AML-193 (cell line): ENCODE results near the gene RELN.

Source experiments
- DNase-seq, 2 experiments: peaks; one replicate each; lab custom pipeline; 2025; lab: John Stamatoyannopoulos, UW

Gene RELN

DNA sequence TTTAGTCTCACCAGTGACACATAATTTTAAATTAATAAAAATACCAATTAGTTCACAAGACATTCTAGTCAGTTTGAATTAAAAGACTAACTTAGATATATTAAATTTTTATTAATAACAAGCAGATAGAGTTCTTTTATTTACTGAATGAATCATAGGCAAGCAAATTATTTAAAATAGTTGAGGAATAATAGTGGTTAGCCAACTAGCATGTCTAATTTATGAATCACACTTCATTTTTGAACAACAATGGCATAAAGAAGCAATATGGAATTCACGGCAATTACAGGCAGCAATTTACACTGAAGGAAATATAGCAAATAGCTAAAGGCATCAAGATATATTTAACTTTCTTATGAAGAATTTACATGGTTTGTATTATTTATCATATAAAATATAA, 356.5 kb downstream of the RELN start:
- no peak for DNase-seq

DNA sequence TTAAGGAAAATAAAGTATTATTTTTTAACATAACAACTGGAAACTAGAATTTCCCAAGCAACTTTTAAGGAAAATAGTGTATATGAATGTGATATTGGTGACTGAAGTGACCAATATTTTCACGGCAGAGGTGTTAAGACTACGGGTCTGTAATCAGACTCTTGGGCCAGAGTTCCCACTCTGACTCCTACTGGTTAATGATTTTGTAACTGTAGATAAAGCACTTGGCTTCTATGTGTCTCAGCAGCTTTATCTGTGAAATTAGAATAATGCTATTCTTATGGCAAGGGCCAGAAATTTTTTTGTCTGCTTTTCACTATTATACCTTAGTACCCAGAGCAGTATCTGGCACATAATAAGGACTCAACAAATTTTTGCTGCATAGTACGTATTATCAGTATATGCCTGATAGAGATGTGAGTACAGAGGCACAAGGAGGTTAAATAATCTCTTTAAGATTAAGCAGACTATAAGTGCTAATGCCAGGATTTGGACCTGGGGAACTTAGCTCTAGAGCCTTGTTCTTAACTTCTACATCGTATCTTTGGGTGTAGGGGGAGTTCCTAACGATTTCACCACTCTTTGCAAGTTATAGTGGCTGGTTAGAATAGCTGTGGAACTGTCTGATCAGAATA, 357.3 kb downstream of the RELN start:
- DNase-seq = no peak

DNA sequence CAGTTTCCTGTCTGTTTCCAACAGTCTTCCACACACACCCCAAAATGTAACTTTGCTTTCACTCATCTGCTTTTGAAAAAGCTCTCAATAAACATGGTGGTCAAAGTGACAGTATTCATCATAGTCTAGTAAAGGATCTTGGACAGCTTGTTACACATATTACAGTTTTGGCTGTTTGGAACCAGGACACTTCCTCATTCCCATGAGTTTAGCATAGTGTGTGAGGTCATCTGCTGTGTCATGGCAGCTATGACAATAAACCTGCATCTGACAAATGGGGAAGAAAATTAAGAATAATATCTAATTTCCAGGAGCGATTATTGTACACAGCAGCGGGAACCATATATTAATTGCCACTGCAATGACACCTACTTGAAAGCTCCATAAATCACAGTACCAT, 359.1 kb downstream of the RELN start:
- no peak for DNase-seq

DNA sequence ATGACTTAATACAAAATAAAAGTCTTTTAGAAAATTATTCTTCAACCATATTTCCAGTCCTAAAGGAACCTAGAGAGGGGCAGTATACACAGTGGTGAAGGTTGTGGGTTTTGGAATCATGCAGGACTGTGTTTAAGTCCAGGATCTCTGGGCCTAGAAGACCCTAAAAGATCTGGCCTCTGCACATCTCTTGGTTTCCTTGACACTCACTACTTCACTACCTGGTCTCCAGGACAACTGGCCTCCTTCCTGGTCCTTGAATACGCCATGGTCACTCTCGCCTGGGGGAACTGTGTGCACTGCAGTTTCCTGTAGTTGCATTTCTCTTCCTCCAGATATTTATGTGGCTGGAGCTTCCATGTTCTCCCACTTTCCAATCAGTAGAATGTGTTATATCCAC, 360.7 kb downstream of the RELN start:
- DNase-seq = no peak

DNA sequence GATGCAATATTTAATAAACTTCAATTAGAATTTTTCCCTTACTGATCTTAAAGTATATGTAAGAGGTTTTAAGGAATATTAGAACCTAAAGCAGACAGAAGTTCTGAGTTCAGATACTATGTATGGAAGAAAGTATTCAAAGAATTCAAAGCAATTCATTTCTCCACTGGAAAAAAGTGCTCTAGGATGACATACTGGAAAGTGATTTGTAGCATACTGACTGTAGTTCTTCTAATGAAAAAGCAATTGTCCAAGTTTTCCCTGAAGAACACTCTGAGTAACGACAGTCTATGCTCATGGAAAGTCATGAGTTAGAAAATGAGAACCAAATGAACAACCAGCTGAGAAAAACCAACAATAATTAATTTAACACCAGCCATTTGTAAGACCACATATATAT, 362.7 kb downstream of the RELN start:
- DNase-seq = no peak

DNA sequence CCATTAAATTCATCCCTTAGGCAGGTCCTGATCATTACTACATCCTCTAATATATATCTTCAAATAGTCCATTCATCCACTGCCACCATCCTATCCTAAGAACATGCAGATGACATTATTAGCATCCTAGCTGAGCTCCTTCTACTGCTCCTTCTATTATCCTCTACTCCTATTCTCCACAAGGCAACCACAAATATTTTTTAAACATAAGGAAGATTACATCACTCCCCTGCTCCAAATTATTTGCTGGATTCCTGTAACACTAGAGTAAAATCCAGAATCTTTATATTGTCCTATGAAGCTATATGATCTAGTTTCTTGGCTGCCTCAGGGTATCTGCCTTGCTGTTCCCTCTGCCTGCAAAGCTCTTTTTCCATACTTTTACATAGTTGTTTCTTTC, 367.2 kb downstream of the RELN start:
- no peak for DNase-seq

DNA sequence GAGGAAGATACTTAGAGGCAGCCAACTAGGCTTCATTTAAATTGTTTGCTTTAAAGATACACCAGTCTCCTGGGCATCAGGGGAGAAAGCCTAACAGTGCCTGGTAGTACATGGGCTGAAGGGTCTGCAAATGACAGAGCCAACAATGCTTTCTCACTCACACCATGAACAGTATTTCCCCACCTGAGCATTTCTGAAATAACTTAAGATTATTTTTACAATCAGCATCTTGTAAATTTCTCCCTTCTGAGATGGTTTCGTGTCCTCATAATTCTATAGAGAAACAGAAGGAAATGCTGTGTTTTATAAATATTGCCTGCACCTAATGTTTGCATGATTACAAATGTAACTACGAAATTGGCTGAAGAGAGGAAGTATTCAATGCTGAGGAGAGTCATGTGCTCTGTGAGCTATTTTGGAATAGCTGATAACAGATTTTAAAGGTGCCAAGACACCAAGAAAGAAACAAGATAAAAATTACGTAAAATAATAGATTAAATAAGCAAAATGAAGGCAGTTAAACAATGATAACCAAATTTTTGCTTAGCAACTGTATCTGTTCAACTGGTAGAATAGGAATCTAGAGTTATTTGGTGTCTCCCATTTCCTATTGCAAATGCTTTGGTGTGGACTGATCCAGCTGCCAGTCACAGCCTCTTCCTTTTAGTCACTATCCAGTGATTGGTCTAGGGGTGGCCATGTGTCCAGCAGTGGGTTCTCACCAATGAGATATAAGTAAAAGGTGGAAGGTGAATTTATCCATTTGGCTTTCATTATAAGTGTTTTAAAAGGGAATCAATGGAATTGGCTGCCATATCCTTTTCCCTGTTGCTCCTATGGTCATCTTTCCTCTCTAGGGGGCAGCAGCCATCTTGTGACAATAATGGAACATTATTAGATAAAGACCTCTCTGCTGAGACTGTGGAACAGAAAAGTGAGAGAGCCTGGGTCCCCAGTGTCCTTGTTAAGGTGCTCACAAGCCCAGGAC, 375.5 kb downstream of the RELN start:
- no peak for DNase-seq

DNA sequence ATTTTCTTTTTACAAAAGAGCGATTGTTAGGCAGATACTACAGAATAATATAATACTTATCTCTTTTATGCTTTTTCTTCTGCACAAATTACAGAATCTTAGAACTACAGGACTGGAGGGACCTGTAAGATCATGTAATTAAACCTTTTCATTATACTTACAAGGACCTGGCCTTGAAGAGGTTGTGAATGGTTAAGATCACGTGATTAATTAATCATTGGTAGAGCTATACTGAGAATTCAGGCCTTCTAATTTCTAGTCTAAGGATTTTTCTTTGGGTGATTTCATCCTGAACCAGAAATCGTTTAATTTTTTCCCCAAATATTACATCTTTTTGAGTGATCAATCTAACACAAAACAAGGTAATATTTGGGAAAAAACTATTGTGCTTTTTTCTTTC, 379.7 kb downstream of the RELN start:
- DNase-seq = no peak

DNA sequence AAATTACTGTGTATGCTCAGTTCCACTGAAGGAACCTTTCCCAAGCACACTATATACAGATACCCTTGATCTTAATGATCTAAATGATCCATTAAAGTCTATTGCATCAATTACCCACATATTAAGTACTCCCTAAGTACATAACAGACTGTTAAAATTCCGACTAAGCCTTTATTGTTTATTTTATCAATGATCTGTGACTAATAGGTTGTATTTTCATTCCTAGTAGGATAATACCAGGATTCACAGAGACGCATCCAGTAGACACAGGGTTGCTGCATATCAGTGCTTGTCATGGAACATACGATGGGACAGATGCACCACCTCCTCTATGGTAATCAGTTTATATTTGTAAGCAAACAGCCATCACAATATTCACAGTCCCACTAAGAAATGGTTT, 383.8 kb downstream of the RELN start:
- DNase-seq = no peak

DNA sequence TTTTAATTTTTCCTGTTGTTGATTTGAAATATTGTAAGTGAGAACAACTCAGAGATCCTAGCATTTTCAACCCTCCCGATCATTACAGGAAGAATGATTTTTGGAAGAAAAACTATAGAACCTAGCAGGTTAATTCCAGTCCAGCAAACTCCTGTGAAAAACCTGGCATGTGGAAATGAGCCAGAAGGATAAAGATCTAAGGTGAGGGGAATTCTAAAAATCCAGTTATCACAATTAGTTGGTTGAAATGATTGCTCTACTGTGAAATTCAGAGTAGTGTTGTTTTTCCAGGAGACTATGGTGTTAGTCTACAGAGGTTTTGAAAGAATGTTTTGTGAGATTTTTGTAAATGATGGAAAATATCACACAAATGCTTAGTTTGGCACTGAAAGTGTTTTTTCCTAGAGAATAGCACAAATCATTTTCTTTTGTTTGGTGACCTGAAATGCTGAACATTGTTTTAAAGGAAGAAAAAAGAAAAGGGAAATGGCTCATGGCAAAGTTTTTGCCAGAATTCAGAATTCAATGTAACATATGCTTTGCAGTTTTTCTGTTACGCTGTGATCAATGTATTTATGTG, 391.0 kb downstream of the RELN start:
- no peak for DNase-seq

DNA sequence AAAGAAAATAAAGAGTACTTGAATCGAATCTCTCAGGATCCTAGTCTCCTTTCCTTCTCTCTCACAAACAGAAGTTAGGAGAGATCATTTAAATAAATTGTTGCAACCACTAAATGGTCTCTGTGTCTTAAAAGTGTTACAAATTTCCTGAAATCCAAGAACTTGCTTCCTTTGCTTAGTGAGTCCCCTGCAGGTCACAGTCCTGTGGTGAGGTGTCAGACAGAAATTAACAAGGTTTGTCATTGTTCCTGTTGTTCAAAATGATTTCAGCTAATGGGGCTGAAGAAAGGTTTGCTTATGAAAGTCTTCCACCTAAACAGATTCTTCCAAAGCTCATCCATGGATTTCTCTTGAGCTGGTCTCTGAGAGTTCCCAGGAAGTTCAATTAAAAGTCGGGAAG, 391.9 kb downstream of the RELN start:
- DNase-seq = no peak

DNA sequence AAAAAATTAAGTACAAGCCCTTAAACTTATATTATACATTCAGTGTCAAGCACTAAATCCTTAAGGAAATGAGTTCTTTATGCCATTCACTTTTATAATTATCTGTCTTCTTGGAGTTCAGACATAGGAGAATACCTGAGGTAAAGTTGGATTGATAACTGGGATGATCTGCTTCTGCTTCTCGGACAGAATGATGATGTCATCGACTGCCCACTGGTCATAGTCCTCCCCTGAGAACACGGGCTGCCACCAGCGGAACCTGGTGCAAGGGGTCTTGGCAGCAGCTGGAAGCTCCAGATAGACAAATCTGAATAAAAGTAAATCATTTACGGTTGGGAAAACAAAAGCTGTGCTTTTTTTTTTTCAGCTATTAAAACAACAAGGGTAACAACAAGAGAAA, 395.3 kb downstream of the RELN start:
- DNase-seq = no peak

DNA sequence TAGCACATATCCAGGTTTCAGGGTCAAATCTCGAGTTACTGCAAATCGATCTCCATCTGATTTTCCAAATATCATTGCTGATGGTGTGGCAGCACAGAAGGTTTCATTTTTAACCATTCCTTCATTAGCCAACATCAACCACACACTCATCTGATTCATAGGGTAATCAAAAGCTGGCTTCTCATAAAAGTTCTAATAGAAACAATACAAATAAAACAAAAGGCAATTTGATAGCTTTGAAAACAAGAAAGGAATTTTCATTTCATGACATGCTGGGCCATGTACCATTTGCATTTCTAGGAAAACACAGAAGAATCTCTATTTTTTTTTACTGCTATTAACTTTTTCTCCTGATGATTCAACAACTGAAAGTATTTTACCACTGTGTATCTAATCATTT, 395.8 kb downstream of the RELN start:
- DNase-seq = no peak

DNA sequence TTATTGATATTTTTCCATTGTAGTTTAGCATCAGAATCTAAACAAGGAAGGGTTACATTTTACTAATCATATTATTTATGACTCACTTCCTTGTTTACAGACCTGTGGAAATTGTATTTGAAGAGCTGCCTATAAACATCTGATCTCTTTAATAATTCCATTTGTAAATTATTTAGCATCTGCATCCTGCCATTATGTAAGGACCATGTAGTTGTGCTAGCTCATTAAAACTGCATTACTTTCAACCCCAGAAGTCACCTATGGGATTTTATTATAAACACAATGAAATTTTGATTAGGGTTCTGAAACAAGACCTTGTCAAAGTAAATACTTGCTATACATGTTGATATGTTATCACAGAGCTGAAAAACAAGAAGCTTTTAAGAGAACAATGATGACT, 396.6 kb downstream of the RELN start:
- no peak for DNase-seq

DNA sequence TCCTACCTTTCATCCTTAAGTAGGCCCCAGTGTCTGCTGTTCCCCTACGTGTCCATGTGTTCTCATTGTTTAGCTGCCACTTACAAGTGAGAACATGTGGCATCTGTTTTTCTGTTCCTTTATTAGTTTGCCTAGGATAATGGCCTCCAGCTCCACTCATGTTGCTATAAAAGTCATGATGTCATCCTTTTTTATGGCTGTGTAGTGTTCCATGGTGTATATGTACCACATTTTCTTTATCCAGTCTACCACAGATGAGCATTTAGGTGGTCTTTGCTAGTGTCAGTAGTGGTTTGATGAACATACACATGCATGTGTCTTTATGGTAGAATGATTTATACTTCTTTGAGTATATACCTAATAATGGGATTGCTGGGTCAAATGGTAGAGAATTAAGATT, 397.3 kb downstream of the RELN start:
- DNase-seq = no peak

DNA sequence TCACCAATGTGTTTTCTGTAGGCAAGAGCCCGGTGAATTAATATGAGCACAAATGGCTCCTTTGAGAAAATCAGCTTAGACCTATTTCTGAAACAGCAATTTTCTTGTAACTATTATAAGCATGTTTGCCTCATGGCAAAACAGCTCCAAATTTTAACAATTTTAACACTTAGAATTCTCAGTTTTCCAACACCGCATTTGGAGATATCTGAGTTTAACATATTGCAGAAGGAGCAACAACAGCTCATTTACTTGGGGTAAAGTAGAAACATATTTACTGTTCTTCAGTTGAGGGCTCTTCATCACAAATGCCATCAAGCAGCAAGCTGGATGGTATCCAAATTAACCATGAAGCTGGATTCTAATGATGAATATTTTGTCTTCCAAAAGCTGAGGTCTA, 409.4 kb downstream of the RELN start:
- no peak for DNase-seq

DNA sequence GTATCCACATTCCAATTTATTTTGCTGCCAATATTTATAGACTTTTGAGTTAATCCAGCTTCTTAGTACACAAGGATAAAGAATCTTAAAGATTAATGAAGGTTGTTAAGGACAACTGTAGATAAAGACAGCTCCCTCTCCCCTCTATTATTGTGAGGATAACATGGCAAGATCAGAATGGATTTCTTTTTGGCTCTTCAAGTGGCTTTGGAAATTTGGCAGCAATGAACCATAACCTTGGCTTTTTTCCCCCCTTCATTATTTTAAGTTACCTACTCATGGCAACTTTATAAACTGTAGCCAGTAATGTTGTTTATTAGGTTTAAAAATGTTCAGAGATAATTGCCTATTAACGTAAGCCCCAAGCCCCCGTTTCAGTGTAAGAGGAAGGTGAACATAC, 412.4 kb downstream of the RELN start:
- no peak for DNase-seq

DNA sequence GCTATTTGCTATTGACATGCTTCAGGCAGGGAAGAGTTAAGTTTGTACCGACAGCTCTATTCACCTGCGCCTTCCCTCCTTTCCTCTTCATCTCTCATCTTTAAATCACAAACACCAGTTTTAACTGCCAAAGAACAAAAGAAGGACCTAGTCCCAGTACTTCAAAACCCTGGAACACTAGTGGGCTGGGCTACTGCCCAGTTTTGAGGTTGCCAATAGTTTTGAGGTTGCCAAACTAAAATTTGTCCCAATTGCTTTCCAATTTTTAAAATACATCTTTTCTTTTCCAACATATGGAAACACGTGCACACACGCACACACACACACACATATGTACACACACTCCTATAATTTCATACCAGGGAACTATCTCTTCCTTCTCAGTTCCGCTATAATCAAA, 412.8 kb downstream of the RELN start:
- no peak for DNase-seq

DNA sequence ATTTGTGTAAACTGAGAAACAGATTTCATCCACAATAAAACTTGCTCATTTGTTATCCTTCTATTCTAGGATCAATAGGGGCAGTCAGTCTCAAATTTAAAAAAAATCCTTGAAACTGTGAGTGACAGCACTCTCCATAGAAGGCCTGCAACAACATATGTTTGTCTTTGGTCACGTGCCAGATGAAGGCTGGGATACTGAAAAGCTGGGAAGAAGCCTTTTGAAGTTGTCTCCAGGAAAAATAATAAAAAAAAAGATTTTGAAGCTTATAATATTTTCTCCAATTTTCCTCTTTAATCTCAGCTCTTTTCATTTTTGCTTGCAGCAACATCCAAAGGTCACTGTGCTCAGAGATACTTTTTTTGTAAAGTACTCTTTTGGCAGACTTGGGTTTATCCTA, 414.9 kb downstream of the RELN start:
- no peak for DNase-seq

DNA sequence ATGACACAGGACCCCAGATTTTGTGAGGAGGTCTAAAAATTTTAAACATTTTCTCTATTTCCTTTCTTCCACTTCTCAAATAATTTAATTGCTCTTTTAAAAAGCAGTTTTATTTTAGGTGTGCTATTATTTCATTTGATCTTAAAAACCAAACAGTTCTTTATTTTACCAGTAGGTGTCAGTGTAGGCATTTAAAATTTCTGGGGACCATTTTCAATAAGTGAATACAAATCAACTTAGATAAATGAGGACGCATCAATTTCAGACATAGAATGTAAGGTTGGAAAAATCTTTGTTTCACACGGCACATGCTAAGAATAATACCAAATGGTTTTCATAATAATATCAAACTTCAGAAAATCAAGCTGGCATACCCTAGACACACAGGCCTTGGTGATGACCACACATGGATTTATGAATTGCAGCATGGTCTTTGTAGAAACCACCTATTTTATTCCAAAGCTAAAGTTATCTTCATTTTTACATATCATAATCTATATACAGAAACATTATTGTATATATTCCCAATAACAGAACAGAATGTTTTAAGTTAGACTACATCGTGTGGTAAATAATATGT, 415.9 kb downstream of the RELN start:
- DNase-seq = peak; percentile 5 to 33

DNA sequence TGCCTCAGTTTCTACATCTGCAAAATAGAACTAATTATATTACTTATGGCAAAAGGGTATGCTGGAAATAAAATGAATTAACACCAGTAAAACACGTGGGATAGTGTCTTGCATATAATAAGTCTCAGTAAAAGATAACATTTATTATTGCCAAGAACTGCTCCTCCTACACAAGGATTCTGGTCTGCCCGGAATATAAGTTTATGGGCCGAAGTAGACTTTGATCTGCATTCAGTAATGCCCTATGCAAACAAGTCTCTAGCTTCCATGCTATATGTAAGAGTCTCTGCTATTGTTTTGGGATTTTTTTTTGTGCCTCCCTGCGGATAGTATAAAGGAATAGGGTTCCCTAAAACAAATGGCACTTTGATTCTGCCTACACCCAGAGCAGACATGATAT, 417.9 kb downstream of the RELN start:
- no peak for DNase-seq

DNA sequence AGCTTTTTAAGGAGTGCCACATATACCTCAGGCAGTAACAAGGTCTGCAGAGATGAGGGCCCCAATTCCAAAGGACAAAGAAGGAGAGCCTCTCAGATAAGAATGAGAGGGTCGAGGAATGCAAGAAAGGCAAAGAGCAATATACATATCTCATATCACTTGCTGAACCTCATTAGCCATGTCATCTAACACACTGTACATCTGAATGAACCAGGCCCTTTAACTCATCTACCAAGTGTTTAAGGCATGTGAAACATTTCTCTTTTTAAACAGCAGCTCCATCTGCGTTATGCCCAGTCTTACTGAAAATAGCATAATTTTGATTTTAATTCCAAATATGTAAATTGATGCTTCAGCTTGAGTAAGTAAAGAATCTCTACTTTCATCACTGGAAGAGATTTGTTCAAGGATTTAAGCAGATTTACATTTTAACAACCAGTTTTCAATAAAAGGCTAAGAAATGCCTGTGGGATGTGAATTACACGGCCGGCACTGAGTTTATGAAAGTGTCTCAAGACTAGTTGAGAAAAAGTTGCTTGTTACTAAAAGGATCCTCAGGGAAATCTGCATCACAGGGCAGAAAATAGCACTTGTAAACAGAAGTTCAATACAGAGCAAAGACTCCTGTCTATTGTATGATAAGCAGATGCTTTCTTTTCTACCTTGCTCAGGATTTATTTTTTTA, 419.7 kb downstream of the RELN start:
- DNase-seq = no peak
